ENCODE measurements around the gene DUSP6. TPM values are rescaled to one million over a fixed set of nuclear protein-coding genes. Genes with fewer than 3 reads are reported as not detected.

Gene DUSP6
- polyA plus RNA-seq (ENCODE audit: insufficient read length in 4 of 4): 10 to 100 TPM; 85.5 to 94.1 (median 88.4) TPM

DNA sequence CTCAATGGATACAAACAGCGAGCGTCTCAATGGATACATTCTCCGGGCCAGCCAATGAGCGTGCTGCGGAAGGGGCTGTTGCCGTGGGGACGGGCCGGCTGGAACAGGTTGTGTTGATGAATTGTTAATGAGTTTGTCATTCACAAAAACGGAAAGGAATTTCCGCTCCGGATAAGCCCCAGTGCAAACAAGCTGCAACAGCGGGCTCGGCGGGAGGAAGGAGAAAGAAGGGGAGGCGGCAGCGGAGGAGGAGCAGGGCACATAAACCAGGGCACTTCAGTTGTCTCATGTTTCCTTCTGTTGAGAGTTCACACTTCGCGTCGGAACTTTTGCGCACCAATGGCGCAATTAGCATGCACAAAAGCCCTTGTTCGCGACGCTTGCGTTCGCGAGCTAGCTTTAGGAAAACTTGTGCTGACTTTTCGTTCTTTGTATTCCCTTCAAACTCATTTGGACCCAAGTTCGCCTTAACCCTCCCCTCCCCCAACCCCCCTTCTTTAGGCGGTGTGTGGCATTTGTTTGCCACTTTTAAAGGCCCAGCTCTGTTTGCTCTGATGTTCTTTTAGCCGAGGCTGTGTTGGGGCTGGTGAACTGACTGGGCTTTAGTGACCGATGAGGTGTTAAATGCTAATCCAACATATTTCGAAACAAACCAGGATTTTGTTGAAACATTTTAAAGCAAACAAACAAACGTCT lies at the start of gene DUSP6:
Gene DUSP6, minus strand, starts transcription at position 10 of the 696 bp plus-strand sequence. CDS start 462 bp downstream, outside the sequence.
- DNase-seq (ENCODE audit: low read depth in 4 of 4, low spot score in 3 of 4): peak; percentile 91 to 97 (median 94)

DNA sequence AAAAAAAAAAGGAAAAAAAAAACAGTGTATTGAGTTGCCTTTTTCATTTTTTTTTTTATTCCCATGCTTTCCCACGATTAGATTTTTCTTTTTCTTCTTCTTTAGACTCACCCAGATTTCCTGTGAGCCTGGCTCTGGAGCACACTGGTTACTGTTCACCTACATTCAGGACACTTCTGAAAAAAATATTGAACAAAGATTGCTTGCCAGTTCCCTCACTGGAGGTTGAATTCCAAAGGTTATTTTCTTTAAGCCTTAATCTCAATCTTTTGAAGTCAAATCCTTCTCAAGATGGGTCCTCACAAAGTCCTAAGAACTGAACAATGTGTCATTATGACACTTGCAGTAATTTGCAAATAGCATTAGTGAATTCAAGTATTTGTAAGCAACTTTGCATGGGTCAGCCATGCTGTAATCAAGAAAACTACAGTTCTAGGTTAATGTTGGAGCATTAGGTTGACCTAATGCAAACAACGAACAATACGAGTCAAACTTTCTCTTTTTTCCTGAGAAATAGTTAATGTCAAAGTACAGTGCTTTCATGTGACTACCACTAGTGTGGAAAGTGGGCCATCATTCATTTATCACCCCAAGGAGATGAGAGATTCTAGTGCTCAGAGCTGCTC lies 49.2 kb upstream of the DUSP6 start:
- DNase-seq (ENCODE audit: low read depth in 4 of 4, low spot score in 3 of 4): no peak

- DNase-seq (ENCODE audit: low read depth in 4 of 4, low spot score in 3 of 4): no peak
Observed at GRCh38 chr12:89400415-89400814, 48.1 kb upstream of the DUSP6 start.

GRCh38 chr12:89395712-89396111 lies 43.4 kb upstream of the DUSP6 start:
- DNase-seq (ENCODE audit: low read depth in 4 of 4, low spot score in 3 of 4): no peak

GRCh38 chr12:89393551-89394121 lies 41.3 kb upstream of the DUSP6 start:
- no peak for DNase-seq (ENCODE audit: low read depth in 4 of 4, low spot score in 3 of 4)

DNA sequence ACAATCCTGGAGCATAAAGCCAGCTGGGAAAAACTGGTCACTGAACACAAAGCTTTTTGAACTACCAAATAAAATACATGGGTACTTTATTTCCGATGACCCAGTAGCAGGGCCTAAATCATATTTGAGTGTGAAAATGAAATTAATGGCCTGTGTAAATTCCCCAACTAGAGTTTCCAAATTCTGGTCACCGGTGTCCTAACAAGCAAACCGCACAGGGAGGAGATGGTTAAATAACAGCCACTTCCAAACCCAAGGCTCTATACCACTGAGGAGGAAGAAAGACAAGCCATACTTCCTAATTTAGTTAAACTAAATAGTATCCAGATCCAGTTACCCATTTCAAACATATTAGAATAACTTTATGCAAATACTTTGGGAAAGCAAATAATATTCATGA lies 40.1 kb upstream of the DUSP6 start:
- no peak for DNase-seq (ENCODE audit: low read depth in 4 of 4, low spot score in 3 of 4)

DNA sequence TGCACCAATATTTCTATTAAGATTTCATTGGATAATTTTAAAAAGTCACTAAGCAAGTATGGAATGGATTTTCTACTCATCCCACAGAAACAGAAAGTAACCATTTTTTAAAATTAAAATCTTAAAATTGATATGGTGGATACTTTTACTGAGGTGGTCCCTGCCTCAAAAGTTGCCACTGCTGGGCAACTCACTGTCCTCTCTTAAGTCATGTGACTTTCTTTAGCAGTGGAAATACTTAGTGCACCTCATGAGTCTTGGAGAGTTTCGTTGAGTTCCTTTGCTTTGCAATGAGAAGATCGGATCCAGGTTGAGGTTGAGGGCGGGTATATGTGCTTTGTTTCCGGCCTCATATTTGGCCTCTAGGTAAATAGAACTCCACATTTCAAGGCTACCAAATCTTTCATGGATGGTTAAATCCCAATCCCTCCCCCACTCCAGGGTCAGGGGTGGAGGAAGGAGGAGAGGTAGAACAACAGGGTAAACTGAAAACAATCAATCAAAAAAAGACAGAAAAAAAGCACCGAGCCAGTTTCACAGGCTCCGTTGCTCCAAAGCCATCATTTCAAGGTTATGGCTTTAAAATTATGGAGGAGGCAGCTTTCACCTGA lies 39.5 kb upstream of the DUSP6 start:
- DNase-seq (ENCODE audit: low read depth in 4 of 4, low spot score in 3 of 4): no peak

DNA sequence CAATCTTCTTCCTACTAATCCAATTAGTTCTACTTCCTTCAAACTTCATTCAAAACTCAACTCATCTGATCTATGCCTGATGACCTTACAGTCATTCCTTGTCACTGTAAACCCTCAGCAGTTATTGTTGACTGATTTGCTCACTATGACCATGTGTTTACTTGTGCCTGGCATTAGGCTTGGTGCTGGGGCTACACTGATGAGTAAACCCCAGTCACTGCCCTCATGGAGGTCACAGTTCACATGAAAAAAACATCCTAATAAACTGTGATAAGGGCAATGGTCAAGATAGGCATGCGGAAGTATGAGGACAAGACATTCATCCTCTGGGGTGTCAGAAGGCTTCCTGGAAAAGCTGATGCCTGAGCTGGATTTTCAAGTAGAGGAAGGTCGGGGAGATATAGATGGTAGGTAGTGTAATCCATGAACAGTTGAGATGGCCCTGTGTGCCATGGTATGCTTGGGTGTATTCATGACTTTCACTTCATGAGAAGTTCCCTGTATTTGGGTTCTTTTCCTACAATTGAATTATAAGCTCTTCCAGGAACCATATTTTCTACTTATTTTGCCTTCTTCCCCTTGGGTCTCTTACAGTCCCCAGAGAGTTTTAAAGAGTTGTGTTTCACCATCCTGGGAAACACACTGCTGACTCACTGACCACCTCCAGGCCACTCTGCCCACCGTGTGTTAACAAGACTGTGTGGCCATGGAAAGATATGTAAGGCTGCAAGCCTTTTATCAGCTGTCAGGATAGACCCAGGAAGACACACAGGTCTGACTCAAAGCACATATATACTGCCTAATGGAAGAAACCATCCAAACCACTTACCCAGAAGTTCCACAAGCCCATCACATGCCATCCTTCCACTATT lies 38.7 kb upstream of the DUSP6 start:
- DNase-seq (ENCODE audit: low read depth in 4 of 4, low spot score in 3 of 4): no peak

DNA sequence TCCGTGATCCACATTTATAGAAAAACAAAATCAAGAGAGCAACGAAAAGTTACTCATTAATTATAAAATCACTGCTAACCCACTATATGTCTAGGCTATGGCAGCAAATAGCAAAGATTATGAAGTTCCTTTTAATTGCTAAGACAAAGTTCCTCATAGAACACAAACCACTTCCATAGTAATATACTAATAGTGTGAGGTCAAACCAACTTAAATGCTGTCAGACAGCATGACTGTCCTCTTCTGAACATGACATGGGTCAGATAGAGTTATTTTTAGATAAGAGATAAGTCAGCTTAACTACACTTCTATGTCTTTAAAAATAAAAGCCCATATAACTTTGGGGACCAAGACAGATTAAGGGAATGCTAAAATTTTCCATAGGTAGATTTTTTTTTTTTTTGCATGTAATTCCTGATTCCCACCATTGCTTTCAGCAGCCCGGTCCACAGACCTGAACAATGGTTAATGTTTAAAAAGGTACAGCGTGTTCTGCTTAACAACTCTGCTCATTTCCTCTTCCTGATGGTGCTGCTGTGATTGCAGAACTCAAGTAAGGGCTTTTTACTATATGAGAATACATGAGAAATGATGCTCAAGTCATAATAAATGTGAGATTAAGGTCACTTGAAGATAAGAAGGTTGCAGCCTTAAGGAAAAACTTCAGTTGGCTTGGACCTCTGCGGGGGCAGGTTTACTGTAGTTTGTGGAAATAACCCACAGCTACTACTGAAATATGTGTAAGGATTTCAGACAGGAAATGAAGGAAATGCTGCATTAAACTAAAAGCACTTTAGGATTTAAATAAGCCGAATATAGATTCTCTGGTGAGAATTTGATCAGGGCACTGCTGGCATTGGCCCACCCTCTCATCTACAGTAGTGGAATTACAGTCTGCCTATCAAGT lies 37.7 kb upstream of the DUSP6 start:
- no peak for DNase-seq (ENCODE audit: low read depth in 4 of 4, low spot score in 3 of 4)

GRCh38 chr12:89386138-89386537 lies 33.8 kb upstream of the DUSP6 start:
- no peak for DNase-seq (ENCODE audit: low read depth in 4 of 4, low spot score in 3 of 4)

DNA sequence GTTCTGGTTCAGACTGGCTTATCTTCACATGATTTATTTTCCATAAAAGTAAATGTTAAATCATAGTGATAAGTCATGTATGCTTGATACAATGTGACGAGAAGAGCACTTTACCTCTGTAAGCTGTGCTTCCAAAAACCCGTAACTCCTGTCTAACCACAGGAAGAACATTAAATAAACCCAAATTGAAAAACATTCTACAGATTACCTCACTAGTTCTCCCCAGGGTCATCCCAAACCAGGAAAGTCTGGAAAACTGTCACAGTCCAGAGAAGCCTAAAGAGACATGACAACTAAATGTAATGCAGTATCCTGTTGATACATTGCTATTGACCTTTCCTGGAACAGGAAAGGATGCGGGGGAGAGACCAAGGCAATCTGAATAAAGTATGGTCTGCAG lies 32.5 kb upstream of the DUSP6 start:
- no peak for DNase-seq (ENCODE audit: low read depth in 4 of 4, low spot score in 3 of 4)

DNA sequence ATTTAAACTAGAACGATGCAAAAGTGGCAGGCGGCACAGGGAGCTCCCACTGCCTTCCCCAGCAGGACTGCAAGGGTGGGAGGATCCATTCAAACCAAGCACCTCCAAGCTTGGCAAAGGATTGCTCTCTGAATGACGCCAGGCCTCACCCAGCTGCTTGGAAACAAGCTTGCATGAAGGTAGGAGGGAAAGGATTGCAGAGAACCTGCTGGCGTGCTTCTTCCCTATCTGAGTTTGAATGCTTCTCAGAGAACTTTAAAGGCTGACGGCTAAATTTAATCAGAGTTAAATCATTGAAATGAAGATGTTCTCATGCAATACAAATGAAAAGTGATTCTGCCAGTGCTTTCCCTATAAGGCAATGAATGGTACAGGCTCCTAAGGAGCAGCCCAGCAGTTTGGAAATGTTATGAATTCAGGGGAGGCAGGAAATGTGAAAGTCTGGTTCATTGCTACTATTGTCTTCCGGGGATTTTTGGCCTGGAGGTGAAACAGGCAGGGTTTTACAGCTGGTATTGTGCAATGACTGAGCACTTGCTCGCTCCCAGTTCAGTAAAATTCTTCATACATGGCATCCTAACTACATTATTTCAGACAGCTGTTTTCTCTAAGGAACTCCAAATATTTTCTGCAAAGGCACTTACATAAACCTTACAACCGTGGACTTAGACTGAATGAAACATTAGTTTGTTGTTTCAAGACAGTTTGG lies 31.9 kb upstream of the DUSP6 start:
- DNase-seq (ENCODE audit: low read depth in 4 of 4, low spot score in 3 of 4): no peak

GRCh38 chr12:89383235-89384049 lies 31.1 kb upstream of the DUSP6 start:
- DNase-seq (ENCODE audit: low read depth in 4 of 4, low spot score in 3 of 4): no peak

DNA sequence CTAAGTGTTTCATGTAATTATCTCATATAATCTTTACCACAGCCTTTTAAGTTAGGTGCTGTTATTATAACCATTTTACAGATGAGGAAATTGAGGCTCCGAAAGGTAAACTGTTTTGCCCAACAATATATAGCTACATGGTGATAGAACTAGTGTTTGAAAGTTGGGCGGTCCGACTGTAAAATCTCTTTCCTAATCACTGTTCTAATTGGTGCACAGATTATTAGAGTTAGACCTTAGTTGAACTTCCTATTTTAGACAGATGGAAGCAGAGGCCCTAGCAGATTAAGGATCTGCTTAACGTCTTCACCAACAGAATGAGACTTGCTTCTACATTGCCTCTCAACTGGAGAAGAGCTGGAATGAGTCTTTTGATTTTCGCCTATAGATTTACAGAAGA lies 30.0 kb upstream of the DUSP6 start:
- DNase-seq (ENCODE audit: low read depth in 4 of 4, low spot score in 3 of 4): no peak

- DNase-seq (ENCODE audit: low read depth in 4 of 4, low spot score in 3 of 4): no peak
Observed at GRCh38 chr12:89379839-89380467, 27.7 kb upstream of the DUSP6 start.

GRCh38 chr12:89379148-89379838 lies 27.0 kb upstream of the DUSP6 start:
- DNase-seq (ENCODE audit: low read depth in 4 of 4, low spot score in 3 of 4): no peak

DNA sequence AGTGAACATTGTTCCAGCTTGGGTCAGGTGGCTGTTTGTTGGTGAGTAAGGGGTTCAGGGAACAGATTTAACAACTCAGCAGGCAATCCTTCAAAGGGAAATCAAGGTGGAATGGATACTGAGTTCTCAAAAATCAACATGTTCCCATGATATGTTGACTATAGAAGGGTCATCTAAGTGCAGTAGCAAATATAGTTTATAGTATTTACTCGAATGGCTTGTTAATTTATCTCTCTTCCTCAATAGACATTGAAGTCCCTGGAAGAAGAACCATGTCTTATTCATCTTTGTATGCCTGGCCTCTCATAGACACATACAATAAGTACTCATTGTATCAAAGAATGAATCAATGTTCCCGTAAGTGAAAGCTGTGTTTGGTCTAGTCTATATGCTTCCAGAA lies 24.5 kb upstream of the DUSP6 start:
- DNase-seq (ENCODE audit: low read depth in 4 of 4, low spot score in 3 of 4): no peak

Data from right renal pelvis (tissue), 4 donors.